OCI-LY7 (cell line): ENCODE data around the gene RAPGEFL1. TPM values are rescaled to one million over a fixed set of nuclear protein-coding genes. Genes with fewer than 3 reads are reported as not detected.

Source experiments
- BruUV-seq: library from RNA; stranded (reverse); fragments of 400-500 nt; replicated peaks from 2 replicates; lab custom pipeline; 2021; lab: Mats Ljungman, UMichigan
- CTCF ChIA-PET: fragments of 300-600 bp; sonication (Branson Sonifier 250); formaldehyde crosslinking; loops from one replicate; lab custom pipeline; 2022; ENCODE audit warnings: antibody characterized with exemption; ENCODE audit not compliant: unreplicated experiment; lab: Charles Lee
- POLR2A ChIA-PET: fragments of 300-600 bp; sonication (Branson Sonifier 250); formaldehyde crosslinking; loops from one replicate; lab custom pipeline; 2022; ENCODE audit warnings: antibody characterized with exemption; lab: Charles Lee
- DNase-seq: peaks from one replicate; pipeline ENCODE4 v3.0.0-alpha.2; 2015; ENCODE audit warnings: low spot score
- H2AFZ ChIP-seq: fragments of 200-600 bp; sonication (generic), shearing (Covaris generic); 2 replicates; pipeline ENCODE4 v1.6.1; 2014; ENCODE audit warnings: mild to moderate bottlenecking, antibody characterized with exemption, low read length, moderate library complexity
- H3K27ac ChIP-seq: fragments of 200-600 bp; sonication (generic); 2 replicates; pipeline ENCODE4 v1.5.1; 2014; ENCODE audit warnings: mixed run types, low read depth, mild to moderate bottlenecking, moderate library complexity, low read length, inconsistent platforms; ENCODE audit not compliant: poor library complexity, severe bottlenecking
- H3K36me3 ChIP-seq: fragments of 200-600 bp; sonication (generic); 2 replicates; pipeline ENCODE4 v1.6.1; 2014; ENCODE audit warnings: mild to moderate bottlenecking, antibody characterized with exemption, low read length, moderate library complexity, mixed read lengths; ENCODE audit not compliant: insufficient read depth
- H3K4me1 ChIP-seq: fragments of 200-600 bp; sonication (generic); 2 replicates; pipeline ENCODE4 v1.5.1; 2014; ENCODE audit warnings: mild to moderate bottlenecking, low read length; ENCODE audit not compliant: insufficient read depth, poor library complexity, severe bottlenecking
- H3K4me2 ChIP-seq: fragments of 200-600 bp; sonication (generic); 2 replicates; pipeline ENCODE4 v1.6.1; 2014; ENCODE audit warnings: mild to moderate bottlenecking, low read length
- H3K4me3 ChIP-seq: fragments of 200-600 bp; sonication (generic); 2 replicates; pipeline ENCODE4 v1.5.1; 2014; ENCODE audit warnings: mild to moderate bottlenecking, low read depth, low read length; ENCODE audit not compliant: poor library complexity, severe bottlenecking
- H3K79me2 ChIP-seq: fragments of 200-600 bp; sonication (generic); 2 replicates; pipeline ENCODE4 v1.6.1; 2016; ENCODE audit warnings: low read depth, mild to moderate bottlenecking, low read length, moderate library complexity, mixed read lengths; ENCODE audit not compliant: insufficient read depth
- H3K9me2 ChIP-seq: fragments of 200-600 bp; sonication (generic); 2 replicates; pipeline ENCODE4 v1.6.1; 2016; ENCODE audit warnings: mild to moderate bottlenecking, low read length, mixed read lengths; ENCODE audit not compliant: insufficient read depth
- H3K9me3 ChIP-seq: fragments of 200-600 bp; sonication (generic); 2 replicates; pipeline ENCODE4 v1.6.1; 2014; ENCODE audit warnings: mild to moderate bottlenecking, mixed run types, low read length, mixed read lengths
- H4K20me1 ChIP-seq: fragments of 200-600 bp; sonication (generic); 2 replicates; pipeline ENCODE4 v1.6.1; 2014; ENCODE audit warnings: mild to moderate bottlenecking, antibody characterized with exemption, low read length, moderate library complexity, mixed read lengths; ENCODE audit not compliant: insufficient read depth
- EZH2phosphoT487 ChIP-seq: fragments of 200-600 bp; sonication (generic); IDR thresholded peaks from 2 replicates; pipeline ENCODE4 v1.6.1; 2018; ENCODE audit warnings: low read depth, borderline replicate concordance, mild to moderate bottlenecking, mixed run types, antibody characterized with exemption, low read length, moderate library complexity, mixed read lengths
- intact Hi-C: fragments of 100-400 bp; cut with micrococcal nuclease; formaldehyde crosslinking; loops from one replicate; pipeline ENCODE4 v1.10.0; 2022; ENCODE audit not compliant: unreplicated experiment
- microRNA-seq: library from miRNA; unstranded; fragments of <30 nt; microRNA quantifications from one replicate; pipeline ENCODE4 v1.2.0, GENCODE V29; 2022; ENCODE audit warnings: borderline replicate concordance
- small RNA-seq: library from RNA; depleted of rRNA; stranded (forward); fragments of <200 nt; gene quantifications from one replicate; pipeline ENCODE3, GENCODE V24; 2014
- total RNA-seq, 2 experiments: library from RNA; depleted of rRNA in 1 of 2; stranded (reverse); fragments of >200 nt in 1 of 2; shearing (Covaris generic) in 1 of 2; gene quantifications; 2 replicates each; pipeline ENCODE4 v1.2.3, GENCODE V29; 2014 to 2022
- TF ChIP-seq, protein P1 (sequence below): fragments of 200-600 bp; sonication (generic); conservative IDR thresholded peaks from 2 replicates; pipeline ENCODE4 v1.5.1; 2014; ENCODE audit warnings: mild to moderate bottlenecking, antibody characterized with exemption, low read length, moderate library complexity, mixed read lengths

Gene RAPGEFL1
- total RNA-seq, 2 experiments from 2014 or later = 2.1 to 5.8 TPM

DNA sequence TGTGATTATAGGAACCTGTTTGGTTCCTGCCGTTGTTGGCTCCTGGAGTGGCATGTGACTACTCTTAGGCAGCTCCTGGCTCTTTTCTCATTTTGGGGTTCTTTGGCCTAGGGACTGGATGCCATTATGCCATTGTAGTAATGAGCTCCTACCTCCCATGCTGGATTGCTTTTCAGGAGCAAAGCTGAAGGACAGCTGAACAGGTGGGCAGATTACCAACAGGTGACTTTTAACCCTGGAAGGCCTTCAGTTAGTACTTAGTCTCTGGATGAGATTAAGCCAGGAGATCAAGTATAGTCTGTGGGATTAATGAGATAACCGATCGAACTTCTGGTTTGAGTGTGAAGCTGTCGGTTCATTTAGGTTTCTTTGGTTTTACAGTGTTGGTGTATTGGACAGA is 67.0 kb downstream of the RAPGEFL1 start:
- no peak overlapping the region for H3K27ac ChIP-seq
- no peaks in the 10 kb centered on the region for H3K36me3 ChIP-seq
- no peaks in the 10 kb centered on the region for H3K4me1 ChIP-seq
- peaks cover 4% of the 10 kb centered on the region; the same call in 1 of the 2 replicates for H3K79me2 ChIP-seq
- intact Hi-C loops = no loop called here
- H2AFZ ChIP-seq = no peak overlapping the region
- ChIA-PET POLR2A (interaction anchor here (0.7 kb wide), 1 partner anchor 455 kb away, joined by 3 read pairs; no protein-coding TSS in a partner anchor), CTCF (no interaction called here)
- no peak overlapping the region for H3K4me2 ChIP-seq
- no TSS peak for BruUV-seq
- no peak for DNase-seq
- no peaks in the 10 kb centered on the region for H4K20me1 ChIP-seq
- TF ChIP-seq, protein P1, sequence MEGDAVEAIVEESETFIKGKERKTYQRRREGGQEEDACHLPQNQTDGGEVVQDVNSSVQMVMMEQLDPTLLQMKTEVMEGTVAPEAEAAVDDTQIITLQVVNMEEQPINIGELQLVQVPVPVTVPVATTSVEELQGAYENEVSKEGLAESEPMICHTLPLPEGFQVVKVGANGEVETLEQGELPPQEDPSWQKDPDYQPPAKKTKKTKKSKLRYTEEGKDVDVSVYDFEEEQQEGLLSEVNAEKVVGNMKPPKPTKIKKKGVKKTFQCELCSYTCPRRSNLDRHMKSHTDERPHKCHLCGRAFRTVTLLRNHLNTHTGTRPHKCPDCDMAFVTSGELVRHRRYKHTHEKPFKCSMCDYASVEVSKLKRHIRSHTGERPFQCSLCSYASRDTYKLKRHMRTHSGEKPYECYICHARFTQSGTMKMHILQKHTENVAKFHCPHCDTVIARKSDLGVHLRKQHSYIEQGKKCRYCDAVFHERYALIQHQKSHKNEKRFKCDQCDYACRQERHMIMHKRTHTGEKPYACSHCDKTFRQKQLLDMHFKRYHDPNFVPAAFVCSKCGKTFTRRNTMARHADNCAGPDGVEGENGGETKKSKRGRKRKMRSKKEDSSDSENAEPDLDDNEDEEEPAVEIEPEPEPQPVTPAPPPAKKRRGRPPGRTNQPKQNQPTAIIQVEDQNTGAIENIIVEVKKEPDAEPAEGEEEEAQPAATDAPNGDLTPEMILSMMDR = no peak
- TF ChIP-seq EZH2phosphoT487 = no peak
- no peaks in the 10 kb centered on the region for H3K9me2 ChIP-seq
- no peak overlapping the region for H3K4me3 ChIP-seq
- H3K9me3 ChIP-seq = no peaks in the 10 kb centered on the region

Small RNAs within 50 kb of the gene (microRNA-seq; reads per million reads assigned to microRNA genes)
- gene MIR6866 = 2.3 reads per million
- gene MIR6867 = not detected

Small RNAs within 50 kb of the gene (small RNA-seq; reads per million reads assigned to genes)
- gene MIR6867 = not detected

Other genes with a start within 250 kb of the RAPGEFL1 start
- 62.2 and 62.6 TPM in 2 replicates for gene ORMDL3, start 249.9 kb upstream of the RAPGEFL1 start, total RNA-seq (2014; rRNA removed; shearing (Covaris generic))
- gene ORMDL3, start 249.9 kb upstream of the RAPGEFL1 start, total RNA-seq (2022) = 61.3 and 65.9 TPM in 2 replicates
- gene LRRC3C, start 249.7 kb upstream of the RAPGEFL1 start, total RNA-seq (2014; rRNA removed; shearing (Covaris generic)) = not detected in 2 replicates
- not detected in 2 replicates for gene LRRC3C, start 249.7 kb upstream of the RAPGEFL1 start, total RNA-seq (2022)
- gene GSDMA, start 214.5 kb upstream of the RAPGEFL1 start, total RNA-seq (2014; rRNA removed; shearing (Covaris generic)) = 0.15 and 0.57 TPM in 2 replicates
- gene GSDMA, start 214.5 kb upstream of the RAPGEFL1 start, total RNA-seq (2022) = 0.15 and 0.17 TPM in 2 replicates
- gene PSMD3, start 196.7 kb upstream of the RAPGEFL1 start, total RNA-seq (2014; rRNA removed; shearing (Covaris generic)) = 149 and 150 TPM in 2 replicates
- gene PSMD3, start 196.7 kb upstream of the RAPGEFL1 start, total RNA-seq (2022) = 140 and 150 TPM in 2 replicates
- not detected in 2 replicates for gene CSF3, start 162.0 kb upstream of the RAPGEFL1 start, total RNA-seq (2014; rRNA removed; shearing (Covaris generic))
- not detected in 2 replicates for gene CSF3, start 162.0 kb upstream of the RAPGEFL1 start, total RNA-seq (2022)
- 36.3 and 65.9 TPM in 2 replicates for gene MED24, start 123.1 kb upstream of the RAPGEFL1 start, total RNA-seq (2014; rRNA removed; shearing (Covaris generic))
- gene MED24, start 123.1 kb upstream of the RAPGEFL1 start, total RNA-seq (2022) = 103 and 112 TPM in 2 replicates
- gene THRA, start 114.5 kb upstream of the RAPGEFL1 start, total RNA-seq (2014; rRNA removed; shearing (Covaris generic)) = 5.4 and 9.3 TPM in 2 replicates
- gene THRA, start 114.5 kb upstream of the RAPGEFL1 start, total RNA-seq (2022) = 3.9 and 5.1 TPM in 2 replicates
- 1.7 and 2.3 TPM in 2 replicates for gene NR1D1, start 76.9 kb upstream of the RAPGEFL1 start, total RNA-seq (2014; rRNA removed; shearing (Covaris generic))
- 7.0 and 8.7 TPM in 2 replicates for gene NR1D1, start 76.9 kb upstream of the RAPGEFL1 start, total RNA-seq (2022)
- gene MSL1, start 55.5 kb upstream of the RAPGEFL1 start, total RNA-seq (2014; rRNA removed; shearing (Covaris generic)) = 67.2 and 95.4 TPM in 2 replicates
- gene MSL1, start 55.5 kb upstream of the RAPGEFL1 start, total RNA-seq (2022) = 96.0 and 97.2 TPM in 2 replicates
- gene CASC3, start 36.9 kb upstream of the RAPGEFL1 start, total RNA-seq (2014; rRNA removed; shearing (Covaris generic)) = 42.6 and 46.9 TPM in 2 replicates
- 100 and 117 TPM in 2 replicates for gene CASC3, start 36.9 kb upstream of the RAPGEFL1 start, total RNA-seq (2022)
- 4.6 and 4.7 TPM in 2 replicates for gene WIPF2, start 41.8 kb downstream of the RAPGEFL1 start, total RNA-seq (2014; rRNA removed; shearing (Covaris generic))
- 19.6 and 20.3 TPM in 2 replicates for gene WIPF2, start 41.8 kb downstream of the RAPGEFL1 start, total RNA-seq (2022)
- gene CDC6, start 110.4 kb downstream of the RAPGEFL1 start, total RNA-seq (2014; rRNA removed; shearing (Covaris generic)) = 72.3 and 75.2 TPM in 2 replicates
- 132 and 156 TPM in 2 replicates for gene CDC6, start 110.4 kb downstream of the RAPGEFL1 start, total RNA-seq (2022)
- gene RARA, start 131.7 kb downstream of the RAPGEFL1 start, total RNA-seq (2014; rRNA removed; shearing (Covaris generic)) = 3.1 and 5.7 TPM in 2 replicates
- 8.0 and 8.6 TPM in 2 replicates for gene RARA, start 131.7 kb downstream of the RAPGEFL1 start, total RNA-seq (2022)
- gene GJD3, start 187.3 kb downstream of the RAPGEFL1 start, total RNA-seq (2014; rRNA removed; shearing (Covaris generic)) = not detected in 2 replicates
- gene GJD3, start 187.3 kb downstream of the RAPGEFL1 start, total RNA-seq (2022) = not detected in 2 replicates
- 293 and 303 TPM in 2 replicates for gene TOP2A, start 240.4 kb downstream of the RAPGEFL1 start, total RNA-seq (2014; rRNA removed; shearing (Covaris generic))
- 340 and 442 TPM in 2 replicates for gene TOP2A, start 240.4 kb downstream of the RAPGEFL1 start, total RNA-seq (2022)